ENCODE results near the gene IGF2BP3. TPM values are rescaled to one million over a fixed set of nuclear protein-coding genes. Genes with fewer than 3 reads are reported as not detected.

Gene IGF2BP3
- polyA plus RNA-seq, 1 donor (not counting 4 experiments of a cell fraction or from before 2014, with no cell fraction given): 22.3 TPM

- Histone ChIP-seq H4K20me1 (ENCODE audit: control insufficient read depth, extremely low read depth, insufficient read depth, low read length) (peaks cover 3% of the 10 kb centered on the region), H3K36me3 (ENCODE audit: control insufficient read depth in 2 of 2, extremely low read depth in 1 of 2, insufficient read depth in 2 of 2, low read length in 2 of 2) (no peaks in the 10 kb centered on the region), H3K9ac (ENCODE audit: control insufficient read depth, extremely low read depth, insufficient read depth, low read length) (no peak overlapping the region), H3K4me2 (ENCODE audit: control insufficient read depth, extremely low read depth, insufficient read depth, low read depth, low read length) (peak overlapping the region; percentile 61), H3K4me3 (ENCODE audit: control insufficient read depth in 2 of 3, extremely low read depth in 1 of 3, insufficient read depth in 2 of 3, low read depth in 1 of 3, low read length in 3 of 3) (peak overlapping the region in 1 of 3 experiments; percentile 5), H2AFZ (ENCODE audit: control insufficient read depth, low read length) (no peak overlapping the region), H3K4me1 (ENCODE audit: control insufficient read depth, extremely low read depth, insufficient read depth, low read length) (peaks cover 16% of the 10 kb centered on the region), H3K9me1 (ENCODE audit: control insufficient read depth, extremely low read depth, insufficient read depth, low read length) (no peaks in the 10 kb centered on the region), H3K27ac (ENCODE audit: control insufficient read depth, insufficient read depth, low read length) (no peak overlapping the region), H3K27me3 (ENCODE audit: control insufficient read depth, extremely low read depth, insufficient read depth, low read length) (no peaks in the 10 kb centered on the region), H3K79me2 (ENCODE audit: control insufficient read depth, insufficient read depth, low read length) (no peaks in the 10 kb centered on the region), H3K9me3 (ENCODE audit: control insufficient read depth, low read depth, low read length) (no peaks in the 10 kb centered on the region)
- FAIRE-seq (peak; percentile 52), DNase-seq (ENCODE audit: low read depth, low spot score) (peak; percentile 38)
- no peak for TF ChIP-seq EZH2 (IDR thresholded peaks at IDR 0.05; ENCODE audit: low read length)
- TF ChIP-seq, protein P1, sequence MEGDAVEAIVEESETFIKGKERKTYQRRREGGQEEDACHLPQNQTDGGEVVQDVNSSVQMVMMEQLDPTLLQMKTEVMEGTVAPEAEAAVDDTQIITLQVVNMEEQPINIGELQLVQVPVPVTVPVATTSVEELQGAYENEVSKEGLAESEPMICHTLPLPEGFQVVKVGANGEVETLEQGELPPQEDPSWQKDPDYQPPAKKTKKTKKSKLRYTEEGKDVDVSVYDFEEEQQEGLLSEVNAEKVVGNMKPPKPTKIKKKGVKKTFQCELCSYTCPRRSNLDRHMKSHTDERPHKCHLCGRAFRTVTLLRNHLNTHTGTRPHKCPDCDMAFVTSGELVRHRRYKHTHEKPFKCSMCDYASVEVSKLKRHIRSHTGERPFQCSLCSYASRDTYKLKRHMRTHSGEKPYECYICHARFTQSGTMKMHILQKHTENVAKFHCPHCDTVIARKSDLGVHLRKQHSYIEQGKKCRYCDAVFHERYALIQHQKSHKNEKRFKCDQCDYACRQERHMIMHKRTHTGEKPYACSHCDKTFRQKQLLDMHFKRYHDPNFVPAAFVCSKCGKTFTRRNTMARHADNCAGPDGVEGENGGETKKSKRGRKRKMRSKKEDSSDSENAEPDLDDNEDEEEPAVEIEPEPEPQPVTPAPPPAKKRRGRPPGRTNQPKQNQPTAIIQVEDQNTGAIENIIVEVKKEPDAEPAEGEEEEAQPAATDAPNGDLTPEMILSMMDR (optimal IDR thresholded peaks at IDR 0.05 in 1 of 3, IDR thresholded peaks at IDR 0.05 in 1 of 3, conservative IDR thresholded peaks at IDR 0.05 in 1 of 3; ENCODE audit: extremely low read depth in 1 of 3, insufficient read depth in 2 of 3, low read length in 3 of 3): peak in 1 of 3 experiments; percentile 15
- dilution Hi-C loops (cut with MboI; ENCODE audit: extremely low pct_ligation_motif_present, low sequenced_read_pairs): no loop called here
Measured at GRCh38 chr7:23357190-23358093, 112.8 kb downstream of the IGF2BP3 start.

- FAIRE-seq (no peak), DNase-seq (ENCODE audit: low read depth, low spot score) (no peak)
- Histone ChIP-seq H3K9me3 (ENCODE audit: control insufficient read depth, low read depth, low read length) (no peaks in the 10 kb centered on the region), H3K27ac (ENCODE audit: control insufficient read depth, insufficient read depth, low read length) (no peak overlapping the region), H3K4me2 (ENCODE audit: control insufficient read depth, extremely low read depth, insufficient read depth, low read depth, low read length) (peak overlapping the region; percentile 61), H3K79me2 (ENCODE audit: control insufficient read depth, insufficient read depth, low read length) (no peaks in the 10 kb centered on the region), H3K9me1 (ENCODE audit: control insufficient read depth, extremely low read depth, insufficient read depth, low read length) (no peaks in the 10 kb centered on the region), H3K36me3 (ENCODE audit: control insufficient read depth in 2 of 2, extremely low read depth in 1 of 2, insufficient read depth in 2 of 2, low read length in 2 of 2) (no peaks in the 10 kb centered on the region), H3K4me1 (ENCODE audit: control insufficient read depth, extremely low read depth, insufficient read depth, low read length) (peaks cover 16% of the 10 kb centered on the region), H3K4me3 (ENCODE audit: control insufficient read depth in 2 of 3, extremely low read depth in 1 of 3, insufficient read depth in 2 of 3, low read depth in 1 of 3, low read length in 3 of 3) (no peak overlapping the region), H4K20me1 (ENCODE audit: control insufficient read depth, extremely low read depth, insufficient read depth, low read length) (peaks cover 3% of the 10 kb centered on the region), H3K27me3 (ENCODE audit: control insufficient read depth, extremely low read depth, insufficient read depth, low read length) (no peaks in the 10 kb centered on the region), H3K9ac (ENCODE audit: control insufficient read depth, extremely low read depth, insufficient read depth, low read length) (no peak overlapping the region), H2AFZ (ENCODE audit: control insufficient read depth, low read length) (no peak overlapping the region)
- TF ChIP-seq, protein P1 (optimal IDR thresholded peaks at IDR 0.05 in 1 of 3, IDR thresholded peaks at IDR 0.05 in 1 of 3, conservative IDR thresholded peaks at IDR 0.05 in 1 of 3; ENCODE audit: extremely low read depth in 1 of 3, insufficient read depth in 2 of 3, low read length in 3 of 3): no peak
- TF ChIP-seq EZH2 (IDR thresholded peaks at IDR 0.05; ENCODE audit: low read length): no peak
- dilution Hi-C loops (cut with MboI; ENCODE audit: extremely low pct_ligation_motif_present, low sequenced_read_pairs): no loop called here
Measured at GRCh38 chr7:23356726-23357125, 113.6 kb downstream of the IGF2BP3 start.

Data from keratinocyte (primary cell).